ENCODE measurements around the gene ANKRD24. TPM values are rescaled to one million over a fixed set of nuclear protein-coding genes. Genes with fewer than 3 reads are reported as not detected.

ANKRD24 gene
- polyA plus RNA-seq, 1 donor from 2014 or later = 2.8 TPM

DNA sequence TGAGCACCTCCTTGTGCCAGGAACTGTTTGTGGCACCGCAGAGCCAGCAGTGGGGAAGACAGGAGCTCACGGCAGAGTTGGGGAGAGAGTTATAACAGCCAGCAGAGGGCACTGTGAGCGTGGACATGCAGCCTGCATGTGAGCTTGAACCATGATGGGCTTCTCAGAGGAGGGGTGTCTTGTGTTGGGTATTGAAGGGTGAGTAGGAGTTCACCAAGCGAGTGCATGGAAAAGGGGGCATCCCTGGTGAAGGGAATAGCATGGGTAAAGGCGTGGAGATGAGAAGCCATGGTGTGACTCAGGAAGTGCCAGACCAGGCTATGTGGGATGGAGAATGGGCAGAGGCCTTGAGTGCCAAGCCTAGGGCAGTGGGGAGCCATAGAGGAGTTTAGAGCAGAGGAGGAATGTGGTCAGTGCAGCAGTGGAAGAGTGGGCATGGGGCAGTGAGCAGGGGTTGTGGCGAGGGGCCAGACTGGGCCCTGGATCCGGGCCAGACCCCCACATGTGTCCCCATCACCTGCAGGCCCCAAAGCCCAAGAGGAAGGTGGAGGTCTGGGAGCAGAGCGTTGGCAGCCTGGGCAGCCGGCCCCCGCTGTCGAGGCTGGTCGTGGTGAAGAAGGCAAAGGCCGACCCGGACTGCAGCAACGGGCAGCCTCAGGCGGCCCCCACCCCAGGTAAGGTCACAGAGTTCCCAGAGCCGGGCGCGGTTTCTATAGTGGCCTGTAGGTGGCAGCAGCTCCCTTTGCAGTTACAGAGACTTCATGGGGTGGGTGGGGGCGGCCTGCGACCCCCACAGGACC lies 84.8 kb downstream of the ANKRD24 start:
- no peak overlapping the region for H3K9ac ChIP-seq (ENCODE audit: low read length)

DNA sequence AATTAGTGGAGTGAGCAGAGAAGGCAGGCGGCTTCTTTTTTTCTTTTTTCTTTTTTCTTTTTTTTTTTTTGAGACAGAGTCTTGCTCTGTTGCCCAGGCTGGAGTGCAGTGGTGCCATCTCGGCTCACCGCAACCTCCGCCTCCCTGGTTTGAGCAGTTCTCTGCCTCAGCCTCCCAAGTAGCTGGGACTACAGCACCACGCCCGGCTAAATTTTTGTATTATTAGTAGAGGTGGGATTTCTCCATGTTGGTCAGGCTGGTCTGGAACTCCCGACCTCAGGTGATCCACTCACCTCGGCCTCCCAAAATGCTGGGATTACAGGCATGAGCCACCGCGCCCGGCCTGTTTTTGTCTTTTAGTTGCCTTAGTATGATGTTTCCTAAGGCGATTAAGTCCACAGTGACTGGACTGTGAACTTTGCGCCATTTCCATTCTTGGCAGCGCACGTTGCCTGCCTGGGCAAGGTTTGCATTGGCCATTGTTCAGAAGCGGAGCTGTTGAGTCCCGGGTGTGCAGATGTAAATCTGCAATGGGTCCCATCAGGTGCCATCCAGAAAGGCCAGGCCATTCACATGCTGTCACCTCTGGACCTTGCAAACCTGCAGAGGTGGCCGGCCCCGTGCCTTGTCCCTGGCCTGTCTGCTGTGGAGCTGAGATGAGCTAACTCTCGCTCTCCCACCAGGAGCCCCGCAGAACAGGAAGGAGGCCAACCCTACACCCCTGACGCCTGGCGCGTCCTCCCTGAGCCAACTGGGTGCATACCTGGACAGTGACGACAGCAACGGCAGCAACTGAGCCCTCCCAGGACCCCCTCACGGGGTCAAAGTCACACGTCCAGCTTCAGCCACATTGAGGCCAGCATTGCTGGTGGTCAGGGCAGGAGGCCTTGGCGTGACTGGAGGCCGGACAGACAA lies 85.7 kb downstream of the ANKRD24 start:
- H3K9me3 ChIP-seq (ENCODE audit: low read length) = no peaks in the 10 kb centered on the region
- no peak overlapping the region for H3K27ac ChIP-seq (ENCODE audit: low read length)
- no peaks in the 10 kb centered on the region for H3K79me2 ChIP-seq (replicated peaks; ENCODE audit: insufficient read depth, low read length)
- TF ChIP-seq SMC3 (conservative IDR thresholded peaks at IDR 0.05; ENCODE audit: poor library complexity) = peak; percentile 8
- no peak for TF ChIP-seq EZH2 (IDR thresholded peaks at IDR 0.05; ENCODE audit: borderline replicate concordance, insufficient read depth, low read length, poor library complexity, severe bottlenecking)
- H3K4me3 ChIP-seq (ENCODE audit: low read length) = no peak overlapping the region
- no peak overlapping the region for H3K9ac ChIP-seq (ENCODE audit: low read length)
- H4K20me1 ChIP-seq (ENCODE audit: insufficient read depth) = no peaks in the 10 kb centered on the region
- H3K9me2 ChIP-seq (ENCODE audit: insufficient read depth, low read length) = no peaks in the 10 kb centered on the region
- no peaks in the 10 kb centered on the region for H3F3A ChIP-seq (ENCODE audit: insufficient read depth, low read length, poor library complexity, severe bottlenecking)
- no peaks in the 10 kb centered on the region for H3K27me3 ChIP-seq (ENCODE audit: insufficient read depth, low read depth, low read length)
- H2AFZ ChIP-seq (ENCODE audit: low read depth, low read length) = no peak overlapping the region
- no peak overlapping the region for H3K4me2 ChIP-seq (ENCODE audit: low read length)
- H3K36me3 ChIP-seq (ENCODE audit: insufficient read depth, low read length) = no peaks in the 10 kb centered on the region

More for the DNA sequence above, 84.8 kb downstream of the ANKRD24 start:
- no peaks in the 10 kb centered on the region for H3K27me3 ChIP-seq (ENCODE audit: insufficient read depth, low read depth, low read length)
- H4K20me1 ChIP-seq (ENCODE audit: insufficient read depth) = no peaks in the 10 kb centered on the region
- H3K9me3 ChIP-seq (ENCODE audit: low read length) = no peaks in the 10 kb centered on the region
- peak; percentile 83 for TF ChIP-seq RAD21 (conservative IDR thresholded peaks at IDR 0.05)
- TF ChIP-seq, protein P1, sequence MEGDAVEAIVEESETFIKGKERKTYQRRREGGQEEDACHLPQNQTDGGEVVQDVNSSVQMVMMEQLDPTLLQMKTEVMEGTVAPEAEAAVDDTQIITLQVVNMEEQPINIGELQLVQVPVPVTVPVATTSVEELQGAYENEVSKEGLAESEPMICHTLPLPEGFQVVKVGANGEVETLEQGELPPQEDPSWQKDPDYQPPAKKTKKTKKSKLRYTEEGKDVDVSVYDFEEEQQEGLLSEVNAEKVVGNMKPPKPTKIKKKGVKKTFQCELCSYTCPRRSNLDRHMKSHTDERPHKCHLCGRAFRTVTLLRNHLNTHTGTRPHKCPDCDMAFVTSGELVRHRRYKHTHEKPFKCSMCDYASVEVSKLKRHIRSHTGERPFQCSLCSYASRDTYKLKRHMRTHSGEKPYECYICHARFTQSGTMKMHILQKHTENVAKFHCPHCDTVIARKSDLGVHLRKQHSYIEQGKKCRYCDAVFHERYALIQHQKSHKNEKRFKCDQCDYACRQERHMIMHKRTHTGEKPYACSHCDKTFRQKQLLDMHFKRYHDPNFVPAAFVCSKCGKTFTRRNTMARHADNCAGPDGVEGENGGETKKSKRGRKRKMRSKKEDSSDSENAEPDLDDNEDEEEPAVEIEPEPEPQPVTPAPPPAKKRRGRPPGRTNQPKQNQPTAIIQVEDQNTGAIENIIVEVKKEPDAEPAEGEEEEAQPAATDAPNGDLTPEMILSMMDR (IDR thresholded peaks at IDR 0.05; ENCODE audit: poor library complexity, severe bottlenecking) = peak; percentile 82
- TF ChIP-seq MXI1 (conservative IDR thresholded peaks at IDR 0.05; ENCODE audit: poor library complexity, severe bottlenecking) = peak; percentile 24
- TF ChIP-seq POLR2AphosphoS5 (IDR thresholded peaks at IDR 0.05) = no peak
- TF ChIP-seq, protein P2, sequence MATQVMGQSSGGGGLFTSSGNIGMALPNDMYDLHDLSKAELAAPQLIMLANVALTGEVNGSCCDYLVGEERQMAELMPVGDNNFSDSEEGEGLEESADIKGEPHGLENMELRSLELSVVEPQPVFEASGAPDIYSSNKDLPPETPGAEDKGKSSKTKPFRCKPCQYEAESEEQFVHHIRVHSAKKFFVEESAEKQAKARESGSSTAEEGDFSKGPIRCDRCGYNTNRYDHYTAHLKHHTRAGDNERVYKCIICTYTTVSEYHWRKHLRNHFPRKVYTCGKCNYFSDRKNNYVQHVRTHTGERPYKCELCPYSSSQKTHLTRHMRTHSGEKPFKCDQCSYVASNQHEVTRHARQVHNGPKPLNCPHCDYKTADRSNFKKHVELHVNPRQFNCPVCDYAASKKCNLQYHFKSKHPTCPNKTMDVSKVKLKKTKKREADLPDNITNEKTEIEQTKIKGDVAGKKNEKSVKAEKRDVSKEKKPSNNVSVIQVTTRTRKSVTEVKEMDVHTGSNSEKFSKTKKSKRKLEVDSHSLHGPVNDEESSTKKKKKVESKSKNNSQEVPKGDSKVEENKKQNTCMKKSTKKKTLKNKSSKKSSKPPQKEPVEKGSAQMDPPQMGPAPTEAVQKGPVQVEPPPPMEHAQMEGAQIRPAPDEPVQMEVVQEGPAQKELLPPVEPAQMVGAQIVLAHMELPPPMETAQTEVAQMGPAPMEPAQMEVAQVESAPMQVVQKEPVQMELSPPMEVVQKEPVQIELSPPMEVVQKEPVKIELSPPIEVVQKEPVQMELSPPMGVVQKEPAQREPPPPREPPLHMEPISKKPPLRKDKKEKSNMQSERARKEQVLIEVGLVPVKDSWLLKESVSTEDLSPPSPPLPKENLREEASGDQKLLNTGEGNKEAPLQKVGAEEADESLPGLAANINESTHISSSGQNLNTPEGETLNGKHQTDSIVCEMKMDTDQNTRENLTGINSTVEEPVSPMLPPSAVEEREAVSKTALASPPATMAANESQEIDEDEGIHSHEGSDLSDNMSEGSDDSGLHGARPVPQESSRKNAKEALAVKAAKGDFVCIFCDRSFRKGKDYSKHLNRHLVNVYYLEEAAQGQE (IDR thresholded peaks at IDR 0.05; ENCODE audit: borderline replicate concordance) = no peak
- no peak for TF ChIP-seq EP300 (conservative IDR thresholded peaks at IDR 0.05; ENCODE audit: poor library complexity, severe bottlenecking)
- TF ChIP-seq TAF1 (IDR thresholded peaks at IDR 0.05; ENCODE audit: low read depth) = no peak
- TF ChIP-seq EZH2 (IDR thresholded peaks at IDR 0.05; ENCODE audit: borderline replicate concordance, insufficient read depth, low read length, poor library complexity, severe bottlenecking) = no peak
- TF ChIP-seq SMC3 (conservative IDR thresholded peaks at IDR 0.05; ENCODE audit: poor library complexity) = peak; percentile 69
- no peak overlapping the region for H3K27ac ChIP-seq (ENCODE audit: low read length)
- no peak overlapping the region for H3K4me3 ChIP-seq (ENCODE audit: low read length)
- H3F3A ChIP-seq (ENCODE audit: insufficient read depth, low read length, poor library complexity, severe bottlenecking) = no peaks in the 10 kb centered on the region
- no peaks in the 10 kb centered on the region for H3K9me2 ChIP-seq (ENCODE audit: insufficient read depth, low read length)
- H3K4me2 ChIP-seq (ENCODE audit: low read length) = no peak overlapping the region
- no peaks in the 10 kb centered on the region for H3K79me2 ChIP-seq (replicated peaks; ENCODE audit: insufficient read depth, low read length)
- no peak overlapping the region for H2AFZ ChIP-seq (ENCODE audit: low read depth, low read length)
- H3K36me3 ChIP-seq (ENCODE audit: insufficient read depth, low read length) = no peaks in the 10 kb centered on the region
